HepG2 (cell line): Measurements from ENCODE around the gene TPST2. TPM values are rescaled to one million over a fixed set of nuclear protein-coding genes. Genes with fewer than 3 reads are reported as not detected.

Experiments
- ATAC-seq: fragments of 200-7000 bp; cut with Tn5 transposase; 3 replicates; pipeline ENCODE4 v1.9.1; 2020; ENCODE audit warnings: mild to moderate bottlenecking, moderate library complexity
- BruUV-seq: library from RNA; stranded (reverse); fragments of 400-500 nt; replicated peaks from 2 replicates; lab custom pipeline; 2021; lab: Mats Ljungman, UMichigan
- CTCF ChIA-PET: fragments of 300-600 bp; formaldehyde crosslinking; extraction: SDS; loops from one replicate; lab custom pipeline; 2021; ENCODE audit warnings: low total read pairs, inconsistent platforms, low intra/inter-chr PET ratio; lab: Yijun Ruan, JAX
- POLR2A ChIA-PET: fragments of 350-600 bp; sonication (Branson Sonifier 250); formaldehyde crosslinking; loops from one replicate; lab custom pipeline; 2020; ENCODE audit warnings: antibody characterized with exemption, inconsistent platforms; lab: Yijun Ruan, JAX
- DNase-seq: peaks from one replicate; pipeline ENCODE4 v3.0.0-alpha.2; 2015; ENCODE audit warnings: low spot score
- FAIRE-seq: peaks from 3 replicates; lab custom pipeline; 2011; peaks lifted over from hg19 to GRCh38; lab: Jason Lieb, UNC
- H2AFZ ChIP-seq: one replicate; pipeline ENCODE4 v1.6.1; 2011; ENCODE audit warnings: low read length, inconsistent platforms
- H3K27ac ChIP-seq: fragments of 300-600 bp; 3 replicates; pipeline ENCODE4 v1.8.0; 2011; ENCODE audit warnings: mixed run types, mild to moderate bottlenecking, mixed read lengths, low read length, inconsistent platforms; ENCODE audit not compliant: insufficient read depth; ENCODE audit errors: extremely low read length
- H3K27me3 ChIP-seq, 2 experiments: fragments of 200-600 bp in 1 of 2; 2 replicates in 1 of 2; 3 replicates in 1 of 2; pipeline versions ENCODE4 v1.6.0 to v1.8.0; 2011; ENCODE audit warnings: low read length in 2 of 2, mild to moderate bottlenecking in 2 of 2, moderate library complexity in 2 of 2, inconsistent platforms in 1 of 2; ENCODE audit not compliant: insufficient read depth in 2 of 2, control insufficient read depth in 1 of 2
- H3K36me3 ChIP-seq, 2 experiments: fragments of 200-600 bp in 1 of 2; replicated peaks in 1 of 2; 2 replicates in 1 of 2; 3 replicates in 1 of 2; pipeline versions ENCODE4 v1.5.1 to v1.8.0; 2011; ENCODE audit warnings: low read length in 2 of 2, inconsistent platforms in 1 of 2; ENCODE audit not compliant: insufficient read depth in 2 of 2, control insufficient read depth in 1 of 2
- H3K4me1 ChIP-seq: 2 replicates; pipeline ENCODE4 v1.5.1; 2012; ENCODE audit warnings: low read length, inconsistent platforms; ENCODE audit not compliant: insufficient read depth
- H3K4me2 ChIP-seq: 2 replicates; pipeline ENCODE4 v1.6.0; 2011; ENCODE audit warnings: low read depth, low read length, inconsistent platforms
- H3K4me3 ChIP-seq, 3 experiments: fragments of 200-600 bp in 1 of 3; sonication (generic), shearing (Covaris generic) in 1 of 3; replicated peaks in 1 of 3; 2 replicates each; pipeline ENCODE4 v1.5.1; 2011 to 2016; ENCODE audit warnings: low read length in 3 of 3, inconsistent platforms in 2 of 3, low read depth in 2 of 3, mild to moderate bottlenecking in 2 of 3, control low read depth in 1 of 3, mixed read lengths in 1 of 3; ENCODE audit not compliant: insufficient read depth in 1 of 3
- H3K79me2 ChIP-seq: one replicate; pipeline ENCODE4 v1.6.1; 2011; ENCODE audit warnings: low read length, inconsistent platforms; ENCODE audit not compliant: insufficient read depth
- H3K9ac ChIP-seq: 2 replicates; pipeline ENCODE4 v1.6.0; 2011; ENCODE audit warnings: mild to moderate bottlenecking, low read depth, low read length, inconsistent platforms; ENCODE audit not compliant: insufficient read depth
- H3K9me3 ChIP-seq: 2 replicates; pipeline ENCODE4 v1.5.1; 2012; ENCODE audit warnings: mild to moderate bottlenecking, low read length
- H4K20me1 ChIP-seq: 2 replicates; pipeline ENCODE4 v1.6.0; 2011; ENCODE audit warnings: inconsistent platforms, mild to moderate bottlenecking, low read length, moderate library complexity; ENCODE audit not compliant: insufficient read depth
- ARID4A ChIP-seq: sonication (generic); formaldehyde crosslinking; IDR thresholded peaks from 2 replicates; pipeline ENCODE4 v1.5.0; 2020; ENCODE audit warnings: mild to moderate bottlenecking, missing genetic modification reagents, borderline replicate concordance
- CAMTA2 ChIP-seq: sonication (generic); formaldehyde crosslinking; IDR thresholded peaks from 2 replicates; pipeline ENCODE4 v1.4.0; 2020; ENCODE audit warnings: mild to moderate bottlenecking, missing genetic modification reagents, borderline replicate concordance
- ELF3 ChIP-seq: IDR thresholded peaks from 2 replicates; pipeline ENCODE4 v1.6.1; 2016; ENCODE audit warnings: missing genetic modification reagents, missing compliant biosample characterization
- SP2 ChIP-seq: sonication (generic); formaldehyde crosslinking; IDR thresholded peaks from 2 replicates; pipeline ENCODE4 v1.5.1; 2020; ENCODE audit warnings: mild to moderate bottlenecking, missing genetic modification reagents
- ZNF512B ChIP-seq: sonication (generic); formaldehyde crosslinking; IDR thresholded peaks from 2 replicates; pipeline ENCODE4 v1.5.1; 2020; ENCODE audit warnings: missing genetic modification reagents, mild to moderate bottlenecking, borderline replicate concordance
- ZNF530 ChIP-seq: sonication (generic); formaldehyde crosslinking; IDR thresholded peaks from 2 replicates; pipeline ENCODE4 v1.5.0; 2020; ENCODE audit warnings: low read depth, mild to moderate bottlenecking, missing genetic modification reagents
- ZNF616 ChIP-seq: sonication (generic); formaldehyde crosslinking; IDR thresholded peaks from 2 replicates; pipeline ENCODE4 v1.5.0; 2020; ENCODE audit warnings: low read depth, mild to moderate bottlenecking, missing genetic modification reagents
- ZNF687 ChIP-seq: sonication (generic); formaldehyde crosslinking; IDR thresholded peaks from 2 replicates; pipeline ENCODE4 v1.5.1; 2020; ENCODE audit warnings: mild to moderate bottlenecking, missing genetic modification reagents, moderate library complexity
- WGBS: methylation state at CpG from one replicate; pipeline ENCODE4 v1.1.6; 2017; ENCODE audit warnings: low lambda C conversion rate; 5-methylcytosine and 5-hydroxymethylcytosine counted together
- in situ Hi-C: cut with HindIII; loops from 2 replicates; pipeline ENCODE4 v1.10.0; 2017; ENCODE audit warnings: low pct_unique_long_range_greater_than_20kb; ENCODE audit not compliant: extremely low pct_ligation_motif_present
- intact Hi-C: fragments of 100-400 bp; cut with micrococcal nuclease; formaldehyde crosslinking; loops from one replicate; pipeline ENCODE4 v1.10.0; 2022; ENCODE audit not compliant: unreplicated experiment
- polyA plus RNA-seq, 8 experiments: library from polyadenylated mRNA; depleted of rRNA in 3 of 8; stranded (reverse) in 7 of 8; unstranded in 1 of 8; fragments of >200 nt; fragmentation: Illumina TruSeq in 4 of 8; extraction: Trizol in 4 of 8; gene quantifications; 2 replicates each; pipeline versions ENCODE4 v1.2.1 to v1.2.3, GENCODE V29; 2011 to 2016; ENCODE audit warnings: low read depth in 4 of 8, missing spikeins in 1 of 8, mixed read lengths in 1 of 8; ENCODE audit not compliant: insufficient read depth in 1 of 8
- total RNA-seq, 5 experiments: library from RNA; depleted of rRNA; stranded (reverse); fragments of >200 nt; fragmentation: Illumina TruSeq; extraction: Trizol; gene quantifications; 2 replicates each; pipeline ENCODE4 v1.2.3, GENCODE V29; 2016; ENCODE audit warnings: low read depth in 1 of 5

The TPST2 gene
- total and polyA plus RNA-seq, 2 of the 13 experiments (the other 11 are each of a cell fraction or from before 2014, with no cell fraction given) = 15.2 to 23.8 TPM

- no peak for FAIRE-seq
- intact Hi-C loops = no loop called here
- no peak overlapping the region for H3K4me2 ChIP-seq
- POLR2A ChIA-PET = no interaction called here
- BruUV-seq = no TSS peak
- 0 out of 2 replicates have a peak, but pooled peaks cover 1% of the 10 kb centered on the region for H4K20me1 ChIP-seq
- WGBS = 93% methylated on average over 7 of the region's 10 CpGs
- H3K4me1 ChIP-seq = peaks cover under 1% of the 10 kb centered on the region; the same call in 1 of the 2 replicates
- H3K27me3 ChIP-seq = no peaks in the 10 kb centered on the region
- H3K36me3 ChIP-seq = 0 out of 5 replicates have a peak, but pooled peaks cover 0 to 4% of the 10 kb centered on the region in 2 experiments
- TF ChIP-seq ZNF616 (CRISPR knock-in tag) (no peak), SP2 (CRISPR knock-in tag) (no peak), CAMTA2 (CRISPR knock-in tag) (no peak), ARID4A (no peak), ZNF687 (CRISPR knock-in tag) (no peak), ELF3 (CRISPR knock-in tag) (no peak), ZNF512B (CRISPR knock-in tag) (no peak), ZNF530 (CRISPR knock-in tag) (no peak)
- no peak for ATAC-seq
- H3K9me3 ChIP-seq = no peaks in the 10 kb centered on the region
- DNase-seq = no peak
- no peak overlapping the region for H2AFZ ChIP-seq
- CTCF ChIA-PET = no interaction called here
- in situ Hi-C loops = no loop called here
- no peak overlapping the region for H3K9ac ChIP-seq
- no peak overlapping the region for H3K4me3 ChIP-seq
- H3K79me2 ChIP-seq = no peaks in the 10 kb centered on the region
- H3K27ac ChIP-seq = no peak overlapping the region
These were observed 10.5 kb downstream of the TPST2 start for GRCh38 chr22:26579331-26579886.
